Measurements from ENCODE around the gene TMEM178B. TPM values are rescaled to one million over a fixed set of nuclear protein-coding genes. Genes with fewer than 3 reads are reported as not detected.

TMEM178B gene
- polyA plus RNA-seq, 1 donor (not counting 4 experiments of a cell fraction or from before 2014, with no cell fraction given): not detected

GRCh38 chr7:141263983-141264382, 190.1 kb downstream of the TMEM178B start:
- dilution Hi-C loops (cut with MboI; ENCODE audit: extremely low pct_ligation_motif_present, low sequenced_read_pairs): no loop called here

GRCh38 chr7:141264511-141264910, 190.6 kb downstream of the TMEM178B start:
- Histone ChIP-seq H3K4me1 (ENCODE audit: control insufficient read depth, extremely low read depth, insufficient read depth, low read length) (no peaks in the 10 kb centered on the region), H3K4me3 (ENCODE audit: control insufficient read depth in 2 of 3, extremely low read depth in 1 of 3, insufficient read depth in 2 of 3, low read depth in 1 of 3, low read length in 3 of 3) (no peak overlapping the region), H2AFZ (ENCODE audit: control insufficient read depth, low read length) (no peak overlapping the region), H3K79me2 (ENCODE audit: control insufficient read depth, insufficient read depth, low read length) (no peaks in the 10 kb centered on the region), H3K27ac (ENCODE audit: control insufficient read depth, insufficient read depth, low read length) (no peak overlapping the region), H3K9ac (ENCODE audit: control insufficient read depth, extremely low read depth, insufficient read depth, low read length) (no peak overlapping the region), H3K4me2 (ENCODE audit: control insufficient read depth, extremely low read depth, insufficient read depth, low read depth, low read length) (no peak overlapping the region), H3K27me3 (ENCODE audit: control insufficient read depth, extremely low read depth, insufficient read depth, low read length) (no peaks in the 10 kb centered on the region), H3K9me1 (ENCODE audit: control insufficient read depth, extremely low read depth, insufficient read depth, low read length) (no peaks in the 10 kb centered on the region), H3K36me3 (ENCODE audit: control insufficient read depth in 2 of 2, extremely low read depth in 1 of 2, insufficient read depth in 2 of 2, low read length in 2 of 2) (no peaks in the 10 kb centered on the region), H4K20me1 (ENCODE audit: control insufficient read depth, extremely low read depth, insufficient read depth, low read length) (no peaks in the 10 kb centered on the region), H3K9me3 (ENCODE audit: control insufficient read depth, low read depth, low read length) (no peaks in the 10 kb centered on the region)
- dilution Hi-C loops (cut with MboI; ENCODE audit: extremely low pct_ligation_motif_present, low sequenced_read_pairs): no loop called here
- TF ChIP-seq EZH2 (IDR thresholded peaks at IDR 0.05; ENCODE audit: low read length) (no peak), CTCF (optimal IDR thresholded peaks at IDR 0.05 in 1 of 3, IDR thresholded peaks at IDR 0.05 in 1 of 3, conservative IDR thresholded peaks at IDR 0.05 in 1 of 3; ENCODE audit: extremely low read depth in 1 of 3, insufficient read depth in 2 of 3, low read length in 3 of 3) (no peak)
- DNase-seq (ENCODE audit: low read depth, low spot score): no peak
- no peak for FAIRE-seq

More at GRCh38 chr7:141263983-141264382, 190.1 kb downstream of the TMEM178B start:
- Histone ChIP-seq H3K4me3 (ENCODE audit: control insufficient read depth in 2 of 3, extremely low read depth in 1 of 3, insufficient read depth in 2 of 3, low read depth in 1 of 3, low read length in 3 of 3) (no peak overlapping the region), H3K9me3 (ENCODE audit: control insufficient read depth, low read depth, low read length) (no peaks in the 10 kb centered on the region), H3K27ac (ENCODE audit: control insufficient read depth, insufficient read depth, low read length) (no peak overlapping the region), H3K9ac (ENCODE audit: control insufficient read depth, extremely low read depth, insufficient read depth, low read length) (no peak overlapping the region), H3K4me2 (ENCODE audit: control insufficient read depth, extremely low read depth, insufficient read depth, low read depth, low read length) (no peak overlapping the region), H3K4me1 (ENCODE audit: control insufficient read depth, extremely low read depth, insufficient read depth, low read length) (no peaks in the 10 kb centered on the region), H3K9me1 (ENCODE audit: control insufficient read depth, extremely low read depth, insufficient read depth, low read length) (no peaks in the 10 kb centered on the region), H3K27me3 (ENCODE audit: control insufficient read depth, extremely low read depth, insufficient read depth, low read length) (no peaks in the 10 kb centered on the region), H3K79me2 (ENCODE audit: control insufficient read depth, insufficient read depth, low read length) (no peaks in the 10 kb centered on the region), H3K36me3 (ENCODE audit: control insufficient read depth in 2 of 2, extremely low read depth in 1 of 2, insufficient read depth in 2 of 2, low read length in 2 of 2) (no peaks in the 10 kb centered on the region), H2AFZ (ENCODE audit: control insufficient read depth, low read length) (no peak overlapping the region), H4K20me1 (ENCODE audit: control insufficient read depth, extremely low read depth, insufficient read depth, low read length) (no peaks in the 10 kb centered on the region)
- TF ChIP-seq CTCF (optimal IDR thresholded peaks at IDR 0.05 in 1 of 3, IDR thresholded peaks at IDR 0.05 in 1 of 3, conservative IDR thresholded peaks at IDR 0.05 in 1 of 3; ENCODE audit: extremely low read depth in 1 of 3, insufficient read depth in 2 of 3, low read length in 3 of 3) (no peak), EZH2 (IDR thresholded peaks at IDR 0.05; ENCODE audit: low read length) (no peak)
- DNase-seq (ENCODE audit: low read depth, low spot score) (no peak), FAIRE-seq (no peak)
